HG03521 (cell line): Measurements from ENCODE around the gene NPY2R.

ENCODE experiments used
- ATAC-seq: cut with Tn5 transposase; IDR thresholded peaks from one replicate; pipeline ENCODE4 v1.9.1; 2021; ENCODE audit warnings: mild to moderate bottlenecking, moderate library complexity; ENCODE audit not compliant: unreplicated experiment

Gene NPY2R, protein sequence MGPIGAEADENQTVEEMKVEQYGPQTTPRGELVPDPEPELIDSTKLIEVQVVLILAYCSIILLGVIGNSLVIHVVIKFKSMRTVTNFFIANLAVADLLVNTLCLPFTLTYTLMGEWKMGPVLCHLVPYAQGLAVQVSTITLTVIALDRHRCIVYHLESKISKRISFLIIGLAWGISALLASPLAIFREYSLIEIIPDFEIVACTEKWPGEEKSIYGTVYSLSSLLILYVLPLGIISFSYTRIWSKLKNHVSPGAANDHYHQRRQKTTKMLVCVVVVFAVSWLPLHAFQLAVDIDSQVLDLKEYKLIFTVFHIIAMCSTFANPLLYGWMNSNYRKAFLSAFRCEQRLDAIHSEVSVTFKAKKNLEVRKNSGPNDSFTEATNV

DNA sequence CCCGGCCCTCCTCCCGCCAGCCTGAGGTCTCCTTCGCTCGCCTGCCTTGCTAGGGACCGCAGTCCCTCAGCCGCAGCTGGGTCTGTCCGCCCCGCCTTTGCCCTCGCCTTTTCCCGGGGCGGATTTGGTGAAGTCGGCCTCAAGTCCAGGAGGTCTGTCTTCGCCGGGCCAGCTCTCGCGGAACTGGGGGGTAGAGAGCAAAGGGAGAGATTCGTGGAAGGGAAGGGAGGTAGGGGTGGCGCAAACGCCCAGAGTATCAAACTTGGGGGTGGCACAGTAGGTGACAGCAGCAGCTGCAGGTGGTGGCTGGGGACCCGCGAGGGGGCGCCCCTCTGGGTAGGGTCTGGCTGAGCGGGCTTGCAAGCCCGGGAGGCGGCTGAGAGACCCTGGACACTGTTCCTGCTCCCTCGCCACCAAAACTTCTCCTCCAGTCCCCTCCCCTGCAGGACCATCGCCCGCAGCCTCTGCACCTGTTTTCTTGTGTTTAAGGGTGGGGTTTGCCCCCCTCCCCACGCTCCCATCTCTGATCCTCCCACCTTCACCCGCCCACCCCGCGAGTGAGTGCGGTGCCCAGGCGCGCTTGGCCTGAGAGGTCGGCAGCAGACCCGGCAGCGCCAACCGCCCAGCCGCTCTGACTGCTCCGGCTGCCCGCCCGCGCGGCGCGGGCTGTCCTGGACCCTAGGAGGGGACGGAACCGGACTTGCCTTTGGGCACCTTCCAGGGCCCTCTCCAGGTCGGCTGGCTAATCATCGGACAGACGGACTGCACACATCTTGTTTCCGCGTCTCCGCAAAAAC, at the start of gene NPY2R:
Gene NPY2R, plus strand, starts transcription at position 379 of the 797 bp plus-strand sequence. CDS start 5,304 bp downstream, outside the sequence.
- ATAC-seq = no peak

DNA sequence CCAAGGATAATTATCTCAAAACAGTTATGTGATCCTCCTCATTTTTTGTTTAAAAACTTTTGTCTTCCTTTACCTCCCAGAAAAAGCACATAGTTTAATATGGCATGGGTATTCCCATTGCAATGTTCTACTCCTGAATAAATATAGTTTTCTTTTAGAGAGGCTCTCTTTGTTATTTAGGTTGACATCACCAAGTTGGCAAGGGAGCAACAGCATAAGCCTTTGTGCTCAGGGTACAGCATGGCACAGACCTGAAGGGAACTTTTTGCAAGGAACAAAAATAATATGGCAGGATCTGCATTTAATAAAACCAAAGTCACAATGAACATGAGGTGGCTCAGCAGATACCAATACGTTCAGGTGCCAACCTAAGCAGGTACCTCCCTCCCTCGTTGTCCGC, 47.1 kb upstream of the NPY2R start:
- ATAC-seq = no peak

DNA sequence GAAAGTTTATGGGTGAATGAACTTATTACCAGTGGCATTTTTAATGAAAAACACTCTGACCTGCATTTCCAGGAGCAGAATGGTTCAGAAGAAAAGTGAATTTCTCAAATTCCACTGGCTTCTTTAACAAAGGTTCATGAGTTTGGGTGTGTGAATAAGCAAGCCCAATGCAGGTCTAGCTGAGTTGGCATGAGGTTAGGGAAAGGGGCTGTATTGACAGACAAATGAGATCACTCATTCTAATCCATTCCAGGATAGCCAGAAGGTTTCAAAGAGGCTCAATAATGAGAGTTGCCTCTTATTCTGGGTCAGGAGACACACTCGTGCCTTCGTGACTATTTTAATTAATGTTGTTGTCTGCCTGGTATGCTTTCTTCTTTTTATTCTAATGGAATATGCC, 43.7 kb upstream of the NPY2R start:
- no peak for ATAC-seq

DNA sequence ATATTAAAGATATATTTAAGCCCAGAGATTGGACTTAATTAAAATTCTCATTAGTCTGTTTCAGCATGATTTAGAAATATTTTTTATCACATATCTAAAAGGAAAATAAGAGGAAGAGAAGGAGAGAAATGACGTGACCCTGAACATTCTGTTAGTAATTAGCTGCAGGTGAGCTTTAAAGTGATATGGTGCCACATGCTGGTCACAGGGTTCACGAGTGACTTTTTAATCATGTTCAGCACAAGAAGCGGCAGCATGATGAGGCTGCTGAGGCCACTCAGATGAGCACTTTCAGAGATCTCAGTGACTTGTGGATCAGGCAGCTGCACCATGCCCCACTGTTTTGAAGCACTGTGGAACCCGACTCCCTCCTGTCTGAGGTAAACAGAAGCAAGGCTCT, 37.9 kb upstream of the NPY2R start:
- ATAC-seq = no peak

DNA sequence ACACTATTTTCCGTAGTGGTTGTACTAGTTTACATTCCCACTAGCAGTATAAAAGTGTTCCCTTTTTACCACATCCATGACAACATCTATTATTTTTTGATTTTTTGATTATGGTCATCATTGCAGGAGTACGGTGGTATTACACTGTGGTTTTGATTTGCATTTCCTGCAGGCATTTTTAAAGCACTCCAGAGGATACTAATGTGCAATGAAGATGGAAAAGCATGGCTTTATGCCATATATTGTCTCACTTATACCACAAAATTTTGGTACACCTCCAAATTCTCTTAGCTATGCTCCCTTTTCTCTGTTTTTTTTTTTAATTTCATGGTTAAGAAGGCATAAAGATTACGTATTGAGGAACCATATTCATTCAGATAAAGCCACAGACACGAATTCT, 35.1 kb upstream of the NPY2R start:
- ATAC-seq = no peak

DNA sequence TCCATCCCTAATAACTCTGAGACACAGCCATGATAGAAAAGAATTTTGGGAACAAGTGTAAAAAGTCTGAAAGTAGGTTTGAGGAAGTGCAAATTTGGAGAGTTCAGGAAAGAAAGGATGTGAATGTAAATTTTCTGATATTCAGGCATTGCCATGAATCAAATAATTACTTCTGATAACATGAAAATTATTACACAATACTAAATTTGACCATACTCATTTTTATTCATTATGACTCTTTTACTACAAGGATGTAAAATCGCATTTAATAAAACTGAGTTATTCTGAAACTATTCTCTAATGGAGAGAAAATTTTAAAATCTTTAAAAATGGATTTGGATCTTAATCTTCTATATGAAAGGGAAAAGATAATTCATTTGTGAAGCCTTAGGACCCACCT, 33.8 kb upstream of the NPY2R start:
- no peak for ATAC-seq

DNA sequence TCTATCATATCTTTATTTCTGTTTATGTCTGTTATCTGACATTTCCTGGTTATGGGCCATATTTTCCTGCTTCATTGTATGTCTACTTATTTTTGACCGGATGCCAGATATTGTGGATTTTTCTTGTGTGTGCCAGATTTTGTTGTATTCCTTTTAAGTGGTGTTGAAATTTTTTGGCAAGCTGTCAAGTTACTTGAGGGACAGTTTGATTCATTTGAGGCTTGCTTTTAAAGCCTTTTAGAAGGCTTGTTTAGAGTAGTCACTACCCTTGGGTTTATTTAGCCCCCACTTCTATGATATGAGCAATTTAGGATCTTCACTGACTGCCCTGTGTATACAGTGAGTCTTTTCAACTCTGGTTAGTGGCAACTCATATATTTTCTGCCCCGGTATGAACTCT, 29.2 kb upstream of the NPY2R start:
- no peak for ATAC-seq

DNA sequence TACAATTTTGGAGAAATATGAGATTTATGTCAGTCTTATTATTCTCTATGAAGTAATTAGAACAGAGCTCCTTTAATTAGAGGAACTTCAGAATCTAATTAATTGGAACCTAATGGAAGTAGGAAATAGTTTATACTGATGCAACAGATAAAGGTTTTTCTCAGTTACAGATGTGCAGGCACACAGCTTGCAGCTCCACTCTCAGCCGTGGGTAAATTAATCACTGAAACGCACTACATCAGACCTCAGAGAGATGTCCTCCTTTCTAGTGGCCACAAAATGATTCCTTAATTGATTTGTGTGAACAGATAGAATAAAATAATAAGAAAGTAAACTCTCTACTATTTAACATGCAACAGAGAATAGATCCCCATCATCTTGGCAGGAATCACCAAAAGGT, 21.5 kb upstream of the NPY2R start:
- ATAC-seq = no peak

DNA sequence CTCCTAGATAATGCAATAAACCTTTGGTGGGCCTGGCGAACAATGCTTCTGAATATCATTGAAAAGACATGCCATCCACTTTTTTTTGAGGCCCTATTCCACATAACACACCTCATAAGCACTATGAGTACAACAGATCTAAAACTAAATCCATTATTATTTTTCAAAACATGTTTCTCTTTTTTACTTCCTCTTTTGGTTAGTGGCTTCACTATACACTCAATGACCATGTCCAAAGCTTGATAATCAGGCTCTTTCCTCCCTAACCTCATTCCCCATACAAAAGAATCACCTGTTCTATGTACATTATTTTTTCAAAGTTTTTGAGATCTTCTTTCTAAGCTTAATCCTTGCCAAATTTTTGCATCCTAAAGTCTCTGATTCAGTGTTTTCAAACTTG, 20.4 kb upstream of the NPY2R start:
- ATAC-seq = no peak

DNA sequence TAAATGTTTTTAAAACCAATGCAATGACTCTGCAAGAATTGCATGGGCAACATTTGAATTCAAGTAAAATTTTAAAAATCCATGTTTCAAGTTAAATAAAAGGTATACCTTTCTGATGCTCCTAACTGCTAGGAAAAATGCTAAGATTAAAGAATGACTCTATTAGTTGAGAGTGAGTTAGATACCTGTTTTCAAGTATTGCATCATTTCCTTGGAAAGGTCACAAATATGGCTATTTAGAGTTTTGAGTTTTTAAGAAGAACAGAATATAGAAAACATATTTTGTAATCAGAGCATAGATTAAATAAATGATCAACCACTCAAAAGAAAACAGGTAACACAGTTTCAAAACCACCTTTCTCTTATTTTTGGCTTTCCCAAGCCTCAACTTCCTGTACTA, 18.3 kb upstream of the NPY2R start:
- ATAC-seq = no peak

DNA sequence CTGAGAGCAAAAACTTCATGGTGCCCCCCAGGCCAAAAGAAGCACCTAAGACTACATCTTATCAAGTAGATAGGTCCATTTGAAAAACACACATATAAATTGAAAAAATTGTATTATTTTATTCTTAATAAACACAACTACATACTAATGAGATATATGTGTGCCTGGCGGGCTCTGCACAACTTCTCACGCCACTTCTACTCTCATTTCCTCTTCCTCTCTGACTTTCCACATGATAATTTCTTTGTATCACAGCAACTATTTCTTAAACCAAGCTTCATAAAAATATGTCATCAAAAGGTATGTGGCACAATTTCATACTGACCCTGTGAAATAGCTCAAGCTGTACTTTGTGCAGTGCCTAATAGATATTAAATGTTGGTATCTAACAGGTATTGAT, 10.7 kb upstream of the NPY2R start:
- no peak for ATAC-seq

DNA sequence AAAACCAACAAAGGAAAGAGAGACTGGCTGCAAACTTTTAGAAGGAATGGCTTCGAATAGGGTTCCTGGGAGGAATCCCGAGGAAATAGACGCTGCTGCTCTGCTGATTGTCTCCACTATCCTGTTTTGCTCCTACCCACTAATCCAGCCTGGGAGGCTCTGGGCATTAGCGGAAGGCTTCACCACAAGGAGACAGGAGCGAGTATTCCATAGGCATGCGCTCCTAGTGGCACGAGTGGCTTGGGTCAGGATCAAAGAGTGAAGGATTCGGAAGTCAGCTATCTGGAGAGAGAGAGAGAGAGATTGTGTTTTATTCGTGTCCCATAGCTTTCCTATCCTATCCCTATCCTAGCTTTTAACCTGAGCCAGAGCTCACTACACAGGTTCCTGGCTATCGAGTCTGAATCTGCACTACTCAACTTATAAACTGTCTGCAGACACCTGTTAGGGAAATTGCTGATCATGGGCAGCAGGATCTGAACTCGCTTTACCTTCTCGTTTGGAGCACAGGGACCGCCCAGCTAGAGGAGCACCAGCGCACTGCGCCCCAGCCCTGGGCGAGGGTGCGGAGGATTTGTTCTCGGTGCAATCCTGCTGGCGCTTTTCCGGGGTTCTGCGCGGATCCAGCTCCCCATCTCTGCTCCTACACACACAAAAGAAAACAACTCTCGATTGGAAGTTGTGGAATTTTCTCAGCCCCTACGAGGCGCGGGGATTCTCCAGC, 740 bp upstream of the NPY2R start:
- no peak for ATAC-seq

DNA sequence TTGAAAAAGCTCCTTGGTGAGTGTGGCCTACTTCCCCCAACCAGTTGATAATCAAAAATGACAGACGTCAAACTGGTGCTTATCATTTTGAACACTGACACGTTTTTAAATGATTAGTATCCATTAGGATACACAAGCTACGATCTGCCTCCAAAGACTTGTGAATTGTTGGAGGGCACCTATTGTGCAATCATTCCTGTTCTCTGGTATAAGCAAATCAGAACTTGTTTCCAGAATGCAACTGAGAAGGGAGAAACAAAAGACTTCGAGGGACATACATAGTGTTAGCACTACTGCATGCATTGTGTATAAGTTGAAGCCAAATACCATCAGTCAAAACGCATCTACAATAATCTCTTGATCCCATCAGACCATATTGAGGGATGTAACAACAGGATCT, 11.6 kb downstream of the NPY2R start:
- ATAC-seq = no peak

DNA sequence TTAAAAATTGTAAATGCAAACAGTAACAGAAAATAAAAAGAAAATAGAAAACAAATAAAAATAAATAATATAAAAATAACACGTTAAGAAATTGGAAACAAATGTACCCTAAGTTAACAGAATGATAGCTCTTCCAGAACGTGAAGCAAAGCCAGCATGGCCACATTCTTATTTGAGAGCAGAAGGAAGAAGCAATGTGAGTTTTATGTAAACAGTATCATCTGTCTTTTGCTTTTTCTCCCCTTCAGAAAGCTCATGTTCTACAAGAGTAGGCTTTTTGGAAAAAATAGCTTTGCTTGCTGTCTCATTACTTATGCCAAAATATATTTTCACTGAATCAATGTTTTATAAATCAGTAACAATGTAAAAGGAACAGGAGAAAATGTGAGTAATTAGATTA, 18.7 kb downstream of the NPY2R start:
- no peak for ATAC-seq

DNA sequence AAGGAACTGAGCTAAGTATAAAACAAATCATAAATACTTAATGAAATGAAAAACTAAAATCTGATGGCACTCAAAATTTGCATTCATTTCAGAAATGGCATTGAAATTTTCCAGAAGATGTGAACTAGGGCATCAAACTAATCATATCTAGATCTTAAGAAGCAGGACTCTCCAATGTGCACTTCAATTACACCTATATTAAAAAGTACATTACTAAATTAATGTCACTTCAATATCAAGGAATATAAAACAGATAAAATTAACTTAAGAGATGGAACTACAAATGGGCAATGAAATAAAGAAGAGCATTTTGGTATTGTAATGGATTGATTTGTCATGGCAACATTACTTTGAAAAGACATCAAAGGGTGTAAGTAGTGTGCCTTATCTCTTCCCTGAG, 20.3 kb downstream of the NPY2R start:
- no peak for ATAC-seq

DNA sequence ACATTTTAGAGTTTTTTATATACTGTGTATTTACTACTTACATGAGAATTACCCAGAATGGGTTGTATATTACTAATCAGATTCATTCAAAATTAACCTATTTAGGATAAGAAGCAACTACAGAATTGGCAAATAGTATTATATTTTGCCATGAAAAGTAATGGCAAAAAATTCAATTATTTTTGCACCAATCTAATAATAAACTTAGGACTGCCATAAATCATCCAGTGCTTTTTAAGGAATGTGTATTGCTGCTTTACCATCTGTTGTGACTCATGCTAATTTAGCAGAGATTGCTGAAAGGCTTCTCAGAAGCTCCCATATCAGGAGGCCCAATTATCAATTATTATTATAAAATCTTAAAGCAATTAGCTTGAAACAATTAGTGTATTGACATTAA, 24.0 kb downstream of the NPY2R start:
- no peak for ATAC-seq

DNA sequence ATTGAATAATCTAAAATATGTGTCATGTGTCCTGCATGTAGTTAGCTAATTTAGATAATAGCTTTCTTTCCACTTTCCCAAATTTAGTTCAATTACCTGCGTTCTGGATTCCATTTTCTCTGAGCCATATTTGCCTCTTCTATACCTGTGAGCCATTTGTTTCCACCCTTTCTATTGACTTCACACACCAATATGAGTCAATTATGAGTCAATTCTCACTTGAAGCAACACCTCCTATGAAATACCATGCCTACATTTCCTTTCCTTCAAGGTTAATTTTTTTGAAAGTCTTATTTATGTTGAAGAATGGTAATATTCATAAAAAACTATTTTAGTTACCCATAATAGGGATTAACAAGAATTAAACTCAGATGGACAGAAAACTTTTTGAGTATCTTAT, 25.8 kb downstream of the NPY2R start:
- ATAC-seq = no peak

DNA sequence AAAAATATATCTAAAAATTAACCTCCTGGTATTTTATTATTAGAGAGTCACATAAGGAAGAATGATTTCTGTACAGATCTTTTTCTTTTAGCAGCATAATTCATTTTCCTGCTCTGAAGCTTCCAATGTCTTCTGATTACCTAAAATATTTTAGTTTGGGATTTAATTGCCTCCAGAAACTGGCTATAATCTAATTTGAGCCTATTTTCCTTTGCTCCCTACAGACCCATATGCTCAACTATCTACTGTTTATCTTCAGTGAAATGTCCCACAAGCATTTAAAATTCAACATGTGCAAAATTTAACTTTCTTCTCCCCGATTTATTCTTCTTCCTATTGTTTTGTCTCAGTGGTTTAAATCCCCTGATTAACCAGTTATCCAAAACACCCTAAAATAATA, 29.1 kb downstream of the NPY2R start:
- no peak for ATAC-seq

DNA sequence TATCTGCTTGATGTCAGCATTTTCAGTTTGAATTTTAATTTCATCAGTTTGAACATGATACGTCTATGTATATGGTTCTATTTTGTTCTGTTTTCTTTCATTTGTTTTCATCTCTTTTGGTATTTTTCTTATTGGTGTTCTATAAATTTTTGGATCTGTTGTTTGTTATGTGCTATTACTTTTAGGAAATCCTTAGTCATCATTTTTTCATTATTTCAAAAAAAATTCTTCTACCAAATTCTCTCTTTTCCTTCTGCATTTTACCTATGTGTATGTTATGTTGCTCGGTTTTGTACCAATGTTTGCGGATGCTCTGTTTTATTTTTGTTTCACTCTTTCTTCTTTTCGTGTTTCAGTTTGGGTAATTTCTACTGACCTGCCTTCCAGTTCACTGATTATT, 32.8 kb downstream of the NPY2R start:
- no peak for ATAC-seq

DNA sequence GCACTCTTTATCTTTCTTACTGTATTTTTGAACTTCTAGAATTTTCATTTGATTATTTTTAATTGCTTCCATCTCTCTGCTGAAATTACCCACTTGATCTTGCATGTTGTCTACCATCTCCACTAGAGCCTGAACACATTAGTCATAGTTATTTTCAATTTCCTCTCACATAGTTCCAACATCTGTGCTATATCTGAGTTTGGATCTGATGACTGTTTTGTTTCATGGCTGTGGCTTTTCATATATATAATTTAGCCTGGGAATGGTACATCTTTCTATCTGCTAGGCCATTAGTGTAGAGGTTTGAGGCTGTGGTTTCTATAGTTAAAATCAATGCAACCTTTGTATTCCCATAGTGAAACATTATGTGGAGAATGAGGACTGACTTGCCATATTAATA, 33.2 kb downstream of the NPY2R start:
- no peak for ATAC-seq

DNA sequence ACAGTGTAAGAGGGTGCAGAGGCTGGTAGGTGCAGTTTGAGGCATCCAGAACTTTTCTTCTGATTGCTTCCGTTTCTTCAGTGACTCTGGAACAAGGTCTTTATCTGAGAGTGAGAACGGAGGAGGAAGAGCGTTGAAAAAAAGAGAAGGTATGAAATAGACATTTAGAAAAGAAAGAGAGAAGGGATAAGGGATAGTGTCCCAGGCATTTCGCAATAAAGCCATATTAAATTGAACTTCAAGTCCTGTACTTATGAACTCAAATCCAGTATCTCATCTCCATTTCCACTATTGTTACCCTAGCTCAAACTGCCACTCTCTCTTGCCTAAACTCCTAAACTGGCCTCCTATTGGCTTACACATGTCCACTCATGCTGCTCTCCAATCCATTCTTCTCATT, 36.7 kb downstream of the NPY2R start:
- no peak for ATAC-seq
